ENCODE data around the gene CKAP2L.

The CKAP2L gene

GRCh38 chr2:112692918-112693317 is 71.5 kb downstream of the CKAP2L start:
- peak; percentile 62 for DNase-seq (ENCODE audit: low read depth)
- H3K4me3 ChIP-seq (ENCODE audit: low read depth, low read length): no peak overlapping the region
- TF ChIP-seq POLR2A (IDR thresholded peaks at IDR 0.05; ENCODE audit: extremely low read depth, insufficient read length): no peak
- TF ChIP-seq MYC (IDR thresholded peaks at IDR 0.05; ENCODE audit: low read depth, low read length): no peak
- TF ChIP-seq CTCF (IDR thresholded peaks at IDR 0.05; ENCODE audit: low read depth, low read length): no peak
- no peak for TF ChIP-seq MAX (IDR thresholded peaks at IDR 0.05; ENCODE audit: low read depth, low read length)

- peak; percentile 64 for TF ChIP-seq MAX (IDR thresholded peaks at IDR 0.05; ENCODE audit: low read depth, low read length)
- no peak for TF ChIP-seq MYC (IDR thresholded peaks at IDR 0.05; ENCODE audit: low read depth, low read length)
- DNase-seq (ENCODE audit: low read depth): peak; percentile 97
- no peak overlapping the region for H3K4me3 ChIP-seq (ENCODE audit: low read depth, low read length)
These were observed 71.9 kb downstream of the CKAP2L start for GRCh38 chr2:112692495-112692911.

GRCh38 chr2:112691881-112692281 is 72.5 kb downstream of the CKAP2L start:
- no peak for DNase-seq (ENCODE audit: low read depth)
- TF ChIP-seq MAX (IDR thresholded peaks at IDR 0.05; ENCODE audit: low read depth, low read length): no peak
- no peak for TF ChIP-seq MYC (IDR thresholded peaks at IDR 0.05; ENCODE audit: low read depth, low read length)
- TF ChIP-seq POLR2A (IDR thresholded peaks at IDR 0.05; ENCODE audit: extremely low read depth, insufficient read length): no peak
- no peak for TF ChIP-seq CTCF (IDR thresholded peaks at IDR 0.05; ENCODE audit: low read depth, low read length)
- no peak overlapping the region for H3K4me3 ChIP-seq (ENCODE audit: low read depth, low read length)

- H3K4me3 ChIP-seq (ENCODE audit: low read depth, low read length): no peak overlapping the region
- peak; percentile 70 for TF ChIP-seq MYC (IDR thresholded peaks at IDR 0.05; ENCODE audit: low read depth, low read length)
- TF ChIP-seq CTCF (IDR thresholded peaks at IDR 0.05; ENCODE audit: low read depth, low read length): peak; percentile 65
- no peak for TF ChIP-seq POLR2A (IDR thresholded peaks at IDR 0.05; ENCODE audit: extremely low read depth, insufficient read length)
- peak; percentile 69 for TF ChIP-seq MAX (IDR thresholded peaks at IDR 0.05; ENCODE audit: low read depth, low read length)
- DNase-seq (ENCODE audit: low read depth): peak; percentile 98
These were observed 73.5 kb downstream of the CKAP2L start for GRCh38 chr2:112690853-112691401.

- TF ChIP-seq POLR2A (IDR thresholded peaks at IDR 0.05; ENCODE audit: extremely low read depth, insufficient read length): no peak
- no peak for TF ChIP-seq MAX (IDR thresholded peaks at IDR 0.05; ENCODE audit: low read depth, low read length)
- TF ChIP-seq CTCF (IDR thresholded peaks at IDR 0.05; ENCODE audit: low read depth, low read length): no peak
- no peak for TF ChIP-seq MYC (IDR thresholded peaks at IDR 0.05; ENCODE audit: low read depth, low read length)
- no peak overlapping the region for H3K4me3 ChIP-seq (ENCODE audit: low read depth, low read length)
- DNase-seq (ENCODE audit: low read depth): peak; percentile 56
These were observed 76.1 kb downstream of the CKAP2L start for GRCh38 chr2:112688086-112688880.

GRCh38 chr2:112687522-112687921 is 76.9 kb downstream of the CKAP2L start:
- no peak for DNase-seq (ENCODE audit: low read depth)
- no peak for TF ChIP-seq MAX (IDR thresholded peaks at IDR 0.05; ENCODE audit: low read depth, low read length)
- TF ChIP-seq POLR2A (IDR thresholded peaks at IDR 0.05; ENCODE audit: extremely low read depth, insufficient read length): no peak
- no peak for TF ChIP-seq CTCF (IDR thresholded peaks at IDR 0.05; ENCODE audit: low read depth, low read length)
- no peak for TF ChIP-seq MYC (IDR thresholded peaks at IDR 0.05; ENCODE audit: low read depth, low read length)
- H3K4me3 ChIP-seq (ENCODE audit: low read depth, low read length): no peak overlapping the region

Measured in NB4 (cell line).